ENCODE results near the gene AOAH.

The AOAH gene

DNA sequence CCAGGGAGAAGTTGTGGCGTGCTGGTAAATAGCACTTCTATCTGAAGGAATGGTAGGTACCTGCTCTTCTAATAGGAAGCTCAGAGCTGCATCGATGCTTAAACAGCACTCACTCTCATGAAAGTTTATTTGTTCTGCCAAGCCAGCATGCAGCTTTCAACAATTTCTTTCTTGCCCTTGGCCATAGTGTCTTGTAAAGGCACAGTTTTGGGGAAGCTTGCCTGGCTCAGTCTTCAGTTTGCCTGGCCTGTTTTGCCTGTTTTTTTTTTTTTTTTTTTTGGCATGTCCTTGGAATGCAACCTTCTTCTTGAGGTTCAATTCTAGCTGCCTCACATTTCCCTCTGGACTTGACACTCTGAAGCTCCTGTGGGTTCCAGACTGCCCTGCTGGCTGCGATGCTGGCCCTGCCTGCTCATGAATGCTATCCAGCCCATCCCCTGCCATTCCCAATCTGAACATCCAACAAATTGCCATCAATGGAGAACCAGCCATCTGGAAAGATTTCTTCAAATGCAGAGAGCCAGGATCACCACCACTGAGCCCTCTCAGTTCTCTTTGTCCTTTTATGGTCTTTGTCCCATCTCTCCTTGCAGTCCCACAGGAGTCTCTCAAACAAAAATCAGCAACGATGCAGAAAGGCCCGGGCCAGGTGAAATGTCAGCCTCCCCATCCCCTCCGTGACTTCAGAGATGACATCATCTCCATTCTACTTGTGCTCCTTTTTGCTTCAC is 200.8 kb downstream of the AOAH start:
- Histone ChIP-seq H3K36me3 (no peaks in the 10 kb centered on the region), H3K4me1 (peaks cover 13% of the 10 kb centered on the region; the same call in 1 of the 2 replicates), H3K4me2 (no peak overlapping the region), H3K9me3 (no peaks in the 10 kb centered on the region), H3K4me3 (no peak overlapping the region), H3K27ac (no peak overlapping the region), H3K9ac (no peak overlapping the region), H3K27me3 (no peaks in the 10 kb centered on the region), H4K20me1 (no peaks in the 10 kb centered on the region)
- no peak for TF ChIP-seq Cebpa-rat (IDR thresholded peaks at IDR 0.05)

DNA sequence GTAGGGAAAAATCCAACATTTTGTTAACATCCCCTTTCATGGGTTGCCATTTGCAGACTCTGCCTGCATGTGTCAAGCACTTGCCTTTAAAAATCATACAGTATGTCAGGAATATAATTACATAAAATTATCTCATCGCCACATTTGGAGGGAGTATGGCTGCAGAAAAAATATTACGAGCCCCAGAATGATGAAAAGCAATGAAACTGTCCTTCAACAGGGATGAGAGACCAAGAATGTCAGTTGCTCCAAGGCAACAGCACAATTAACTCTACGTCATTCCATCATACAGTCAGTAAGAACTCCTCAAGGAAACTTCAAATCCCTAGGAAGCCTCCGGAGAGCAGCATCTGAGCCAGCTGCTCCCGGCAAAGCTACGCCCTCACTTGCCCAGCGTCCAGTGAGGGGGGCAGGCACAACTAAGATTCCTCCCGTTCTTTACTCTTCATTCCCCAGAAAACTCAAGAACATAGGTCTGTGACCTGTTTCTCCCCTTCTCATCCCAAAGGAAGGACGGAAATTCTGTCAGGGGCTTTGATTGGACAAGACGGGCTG is 201.8 kb downstream of the AOAH start:
- peaks cover 9% of the 10 kb centered on the region; the same call in 1 of the 2 replicates for H3K4me1 ChIP-seq
- no peaks in the 10 kb centered on the region for H3K27me3 ChIP-seq
- H3K4me3 ChIP-seq: no peak overlapping the region
- no peaks in the 10 kb centered on the region for H4K20me1 ChIP-seq
- H3K27ac ChIP-seq: no peak overlapping the region
- H3K4me2 ChIP-seq: no peak overlapping the region
- no peak overlapping the region for H3K9ac ChIP-seq
- H3K36me3 ChIP-seq: no peaks in the 10 kb centered on the region
- no peaks in the 10 kb centered on the region for H3K9me3 ChIP-seq
- no peak for TF ChIP-seq Cebpa-rat (IDR thresholded peaks at IDR 0.05)

DNA sequence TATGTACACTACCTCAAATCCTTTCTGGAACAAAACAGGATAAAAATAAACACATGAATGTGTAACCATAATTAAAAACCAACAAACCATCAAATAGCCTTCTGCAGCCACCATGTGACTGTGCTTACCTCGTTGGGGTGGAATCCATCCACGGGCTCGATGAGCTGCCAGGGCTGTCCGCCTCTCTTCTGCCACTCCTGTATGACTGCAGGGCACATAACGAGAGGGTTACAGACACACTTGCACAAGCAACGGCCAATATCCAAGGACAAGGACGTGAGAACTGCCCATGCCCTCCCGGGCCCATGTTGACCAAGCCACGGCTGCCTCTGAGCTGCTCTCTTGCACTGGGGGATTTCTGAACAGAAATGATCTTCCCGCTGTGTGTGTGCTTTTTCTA is 202.4 kb downstream of the AOAH start:
- H3K27me3 ChIP-seq: no peaks in the 10 kb centered on the region

DNA sequence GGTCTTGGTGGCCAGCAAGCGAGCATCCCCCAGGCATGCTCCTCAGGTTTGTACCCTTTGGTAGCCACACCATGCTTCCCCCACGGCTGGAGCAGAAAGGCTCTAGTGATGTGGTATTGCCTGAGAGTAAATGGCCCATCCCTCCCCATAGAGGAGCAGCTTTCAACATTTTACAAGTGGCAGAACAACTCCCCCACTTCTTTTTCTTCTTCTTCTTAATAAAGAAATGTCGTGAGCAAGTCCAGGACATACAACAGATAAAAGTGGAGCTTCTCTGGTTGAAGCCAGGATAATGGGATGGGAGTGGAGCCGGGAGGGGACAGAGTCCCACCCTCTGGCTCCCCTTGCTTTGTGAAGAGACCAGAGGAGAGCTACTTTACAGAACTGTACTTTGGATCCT is 203.2 kb downstream of the AOAH start:
- Histone ChIP-seq H3K4me2 (peak overlapping the region; percentile 32; the same call in 1 of the 2 replicates), H3K36me3 (no peaks in the 10 kb centered on the region), H3K27me3 (no peaks in the 10 kb centered on the region), H3K9ac (no peak overlapping the region), H3K4me1 (peaks cover 9% of the 10 kb centered on the region; the same call in 1 of the 2 replicates), H3K4me3 (no peak overlapping the region), H3K9me3 (no peaks in the 10 kb centered on the region), H4K20me1 (no peaks in the 10 kb centered on the region), H3K27ac (no peak overlapping the region)
- TF ChIP-seq Cebpa-rat (IDR thresholded peaks at IDR 0.05): no peak

More for the DNA sequence above, 202.4 kb downstream of the AOAH start:
- no peaks in the 10 kb centered on the region for H3K9me3 ChIP-seq
- H3K9ac ChIP-seq: no peak overlapping the region
- no peak overlapping the region for H3K4me2 ChIP-seq
- no peak overlapping the region for H3K4me3 ChIP-seq
- H3K36me3 ChIP-seq: no peaks in the 10 kb centered on the region
- TF ChIP-seq Cebpa-rat (IDR thresholded peaks at IDR 0.05): no peak
- peaks cover 9% of the 10 kb centered on the region; the same call in 1 of the 2 replicates for H3K4me1 ChIP-seq
- no peaks in the 10 kb centered on the region for H4K20me1 ChIP-seq
- H3K27ac ChIP-seq: no peak overlapping the region

DNA sequence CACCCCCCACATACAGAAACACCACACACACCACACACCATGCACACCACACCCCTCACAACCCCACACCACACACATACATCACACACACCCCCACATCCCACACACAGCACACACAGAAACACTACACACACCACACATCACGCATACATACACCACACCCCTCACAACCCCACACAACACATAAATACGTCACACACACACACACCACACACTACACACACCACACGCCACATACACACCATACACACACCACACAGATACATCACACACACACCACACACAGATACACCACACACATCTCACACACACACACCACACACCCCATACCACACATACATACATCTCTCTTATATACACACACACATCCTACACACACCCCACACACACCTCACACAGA is 208.4 kb downstream of the AOAH start:
- Histone ChIP-seq H3K9ac (no peak overlapping the region), H4K20me1 (no peaks in the 10 kb centered on the region), H3K36me3 (no peaks in the 10 kb centered on the region), H3K27me3 (no peaks in the 10 kb centered on the region), H3K4me2 (no peak overlapping the region), H3K27ac (no peak overlapping the region), H3K9me3 (no peaks in the 10 kb centered on the region), H3K4me1 (peaks cover 7% of the 10 kb centered on the region; the same call in 1 of the 2 replicates), H3K4me3 (no peak overlapping the region)
- TF ChIP-seq Cebpa-rat (IDR thresholded peaks at IDR 0.05): no peak

DNA sequence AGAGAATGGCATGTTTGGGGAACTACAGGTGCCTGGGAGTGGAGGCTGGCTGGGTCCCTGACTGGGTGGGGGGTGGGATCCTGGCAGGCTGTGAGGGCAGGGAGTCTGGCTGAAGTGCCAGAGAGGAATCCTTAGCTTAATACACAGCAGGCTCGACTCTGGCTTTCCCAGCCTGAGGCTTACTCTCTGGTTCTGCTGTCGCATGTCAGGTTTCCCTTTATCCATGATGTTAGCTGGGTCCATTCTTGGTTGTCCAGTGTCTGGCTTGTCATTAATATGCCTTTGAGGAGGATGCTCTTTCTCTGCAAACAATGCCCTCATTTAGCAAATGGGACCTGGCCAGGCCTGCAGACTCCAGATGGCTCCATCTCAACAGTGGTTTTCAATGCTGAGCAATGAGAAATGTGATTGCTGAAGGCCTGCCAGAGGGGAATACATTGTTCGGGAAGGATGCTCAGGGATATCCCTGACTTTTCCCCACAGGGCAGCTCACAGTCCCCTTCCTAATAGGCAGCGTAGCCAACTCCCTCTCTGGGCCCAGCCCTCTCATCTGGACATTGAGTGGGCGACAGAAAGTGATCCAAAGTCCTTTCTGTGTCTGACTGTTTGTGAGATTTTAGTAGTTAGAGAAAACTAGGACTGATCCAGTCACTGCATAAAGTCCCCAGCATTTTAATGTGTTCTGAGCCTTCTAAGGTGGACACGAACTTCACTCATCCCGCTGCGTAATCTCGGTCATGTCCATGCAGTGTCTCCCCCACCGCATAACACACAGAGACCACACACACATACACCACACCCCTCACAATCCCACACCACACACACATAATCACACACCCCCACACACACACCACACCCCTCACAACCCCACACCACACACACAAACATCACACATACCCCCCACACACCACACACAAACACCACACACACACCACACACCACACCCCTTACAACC is 209.7 kb downstream of the AOAH start:
- H3K9me3 ChIP-seq: no peaks in the 10 kb centered on the region
- no peak overlapping the region for H3K9ac ChIP-seq
- H3K4me1 ChIP-seq: no peaks in the 10 kb centered on the region
- no peak overlapping the region for H3K4me2 ChIP-seq
- no peaks in the 10 kb centered on the region for H3K36me3 ChIP-seq
- TF ChIP-seq Cebpa-rat (IDR thresholded peaks at IDR 0.05): no peak
- no peak overlapping the region for H3K27ac ChIP-seq
- H3K4me3 ChIP-seq: no peak overlapping the region
- no peaks in the 10 kb centered on the region for H3K27me3 ChIP-seq
- H4K20me1 ChIP-seq: no peaks in the 10 kb centered on the region

DNA sequence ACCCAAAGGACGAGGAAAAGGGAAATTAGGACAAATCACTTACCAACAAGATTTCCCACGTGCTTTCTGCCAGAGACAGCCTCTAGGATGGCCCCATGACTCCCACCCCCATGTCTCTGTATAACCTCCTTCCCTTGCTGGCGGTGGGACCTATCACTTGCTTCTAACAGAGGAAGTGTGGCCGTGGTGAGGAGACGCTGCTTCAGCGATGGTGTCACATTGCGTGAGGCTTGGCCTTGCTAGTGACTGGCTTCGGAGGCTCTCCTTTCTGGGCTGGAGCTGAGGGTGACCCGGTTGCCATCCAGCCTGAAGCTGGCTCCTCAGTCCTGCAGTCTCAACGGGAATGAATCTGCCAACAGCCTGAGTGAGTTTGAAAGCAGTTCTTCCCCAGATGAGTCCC is 210.9 kb downstream of the AOAH start:
- Histone ChIP-seq H4K20me1 (no peaks in the 10 kb centered on the region), H3K27me3 (no peaks in the 10 kb centered on the region), H3K9ac (no peak overlapping the region), H3K4me2 (no peak overlapping the region), H3K4me3 (no peak overlapping the region), H3K4me1 (no peaks in the 10 kb centered on the region), H3K36me3 (no peaks in the 10 kb centered on the region), H3K9me3 (no peaks in the 10 kb centered on the region), H3K27ac (no peak overlapping the region)
- no peak for TF ChIP-seq Cebpa-rat (IDR thresholded peaks at IDR 0.05)

DNA sequence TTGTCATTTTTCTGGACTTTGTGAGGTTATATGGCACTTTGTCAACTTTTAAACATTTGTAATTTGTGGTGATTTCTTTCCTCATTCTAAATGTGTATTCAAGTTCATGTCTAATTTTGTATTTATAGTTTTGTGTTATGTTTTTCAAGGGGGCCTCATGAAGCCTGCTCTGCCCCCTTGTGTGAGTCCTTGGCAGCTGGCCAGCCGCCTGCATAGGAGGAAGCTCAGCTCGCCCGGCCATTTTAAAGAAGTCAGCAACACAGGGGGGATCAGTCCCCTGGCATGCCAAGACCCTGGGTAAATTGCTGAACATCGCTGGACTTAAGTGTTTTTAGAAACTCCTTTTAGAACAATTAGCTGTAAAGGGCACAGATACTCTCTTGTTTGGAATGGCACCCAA is 211.7 kb downstream of the AOAH start:
- Histone ChIP-seq H3K4me3 (no peak overlapping the region), H3K4me1 (no peaks in the 10 kb centered on the region), H3K4me2 (no peak overlapping the region), H3K9ac (no peak overlapping the region), H3K27me3 (no peaks in the 10 kb centered on the region), H4K20me1 (no peaks in the 10 kb centered on the region), H3K27ac (no peak overlapping the region), H3K9me3 (no peaks in the 10 kb centered on the region), H3K36me3 (no peaks in the 10 kb centered on the region)
- no peak for TF ChIP-seq Cebpa-rat (IDR thresholded peaks at IDR 0.05)

DNA sequence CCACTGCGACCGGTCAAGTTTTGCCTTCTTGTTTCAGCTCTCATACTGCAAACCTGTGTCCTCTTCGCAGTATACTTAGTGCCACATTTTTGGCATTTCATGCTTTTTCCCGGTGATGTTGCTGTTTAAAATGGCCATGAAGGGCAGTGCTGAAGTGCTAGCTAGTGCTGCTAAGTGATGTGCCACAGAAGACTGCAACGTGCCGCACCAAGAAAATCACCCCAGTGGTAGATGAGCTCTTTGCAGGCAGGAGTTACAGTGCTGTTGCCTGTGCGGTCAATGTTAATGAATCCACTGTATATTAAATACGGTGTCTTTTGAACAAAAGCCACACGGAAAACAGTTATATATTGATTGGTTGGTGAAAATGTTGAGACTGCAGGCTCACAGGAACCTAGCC is 214.3 kb downstream of the AOAH start:
- TF ChIP-seq Cebpa-rat (IDR thresholded peaks at IDR 0.05): no peak
- H3K27me3 ChIP-seq: no peaks in the 10 kb centered on the region
- H3K4me2 ChIP-seq: no peak overlapping the region
- H3K4me1 ChIP-seq: no peaks in the 10 kb centered on the region
- H4K20me1 ChIP-seq: no peaks in the 10 kb centered on the region
- H3K27ac ChIP-seq: no peak overlapping the region
- H3K36me3 ChIP-seq: no peaks in the 10 kb centered on the region
- H3K9ac ChIP-seq: no peak overlapping the region
- no peak overlapping the region for H3K4me3 ChIP-seq
- H3K9me3 ChIP-seq: peaks cover under 1% of the 10 kb centered on the region

Measured in BLaER1 (cell line).